ENCODE data around the gene TBPL1. TPM values are rescaled to one million over a fixed set of nuclear protein-coding genes. Genes with fewer than 3 reads are reported as not detected.

The TBPL1 gene
- total and polyA plus RNA-seq, 2 of the 8 experiments (the other 6 are each of a cell fraction or from before 2014, with no cell fraction given), result 32.5 to 67.0 TPM

DNA sequence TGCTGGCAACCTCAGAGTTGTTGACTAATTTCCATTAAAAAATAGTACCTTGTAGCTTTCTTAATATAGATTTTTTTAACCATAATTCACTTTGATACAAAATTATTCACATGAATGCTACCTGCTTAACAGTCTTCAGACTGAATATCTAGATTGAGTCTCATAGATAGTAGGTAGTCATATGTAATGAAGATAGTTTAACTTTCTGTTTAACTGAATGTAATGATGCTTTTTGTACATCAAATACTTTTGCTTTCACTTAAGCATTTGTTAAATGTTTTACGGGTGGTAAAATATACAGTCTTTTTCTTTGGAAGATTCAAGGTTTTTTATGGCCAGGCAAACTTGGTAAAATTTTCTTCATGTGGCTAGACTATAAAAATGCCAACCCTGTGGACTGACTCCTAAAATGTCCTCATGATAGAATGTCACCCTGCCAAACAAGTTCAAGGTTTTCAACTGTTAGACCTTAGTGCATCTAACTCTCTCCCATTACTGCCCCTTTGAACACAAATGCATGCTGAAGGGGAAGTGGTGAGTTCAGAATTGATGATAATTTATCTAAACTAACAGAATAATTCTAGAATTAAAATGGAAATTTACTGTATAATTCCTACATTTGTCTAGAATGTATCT lies 16.4 kb downstream of the TBPL1 start:
- H2AK5ac ChIP-seq (ENCODE audit: low read depth, low read length), result no peak overlapping the region
- H4K91ac ChIP-seq (replicated peaks; ENCODE audit: insufficient read length, low read length), result no peak overlapping the region
- CTCF ChIA-PET (ENCODE audit: partially characterized antibody), result interaction anchor here (0.6 to 7.1 kb wide), 6 partner anchors 11 to 127 kb away, joined by 4 to 50 read pairs (median 10); no protein-coding TSS in a partner anchor
- H3K36me3 ChIP-seq (ENCODE audit: control insufficient read depth in 2 of 4, insufficient read depth in 4 of 4, low read length in 3 of 4), result no peaks in the 10 kb centered on the region
- H3K4ac ChIP-seq (replicated peaks; ENCODE audit: insufficient read length, low read depth, low read length), result no peak overlapping the region
- 95% methylated on average over 1 of the region's 1 CpG; no CpG with 5 or more reads in 1 of the 2 experiments for WGBS, 2 experiments (ENCODE audit: extremely low coverage in 1 of 2, insufficient coverage in 1 of 2, insufficient read length in 1 of 2, insufficient replicate concordance in 2 of 2, low coverage in 1 of 2, low lambda C conversion rate in 2 of 2, missing lambda C conversion rate in 1 of 2)
- H3K9ac ChIP-seq (replicated peaks in 1 of 4; ENCODE audit: extremely low read depth in 1 of 4, low read depth in 3 of 4, low read length in 3 of 4), result no peak overlapping the region
- no peak overlapping the region for H2BK15ac ChIP-seq (ENCODE audit: low read length)
- FAIRE-seq (no peak), DNase-seq (ENCODE audit: low read depth in 1 of 2, low spot score in 2 of 2) (no peak)
- H3K23me2 ChIP-seq (ENCODE audit: low read depth, low read length), result no peaks in the 10 kb centered on the region
- peaks cover 0 to 3% (median 1%) of the 10 kb centered on the region in 4 experiments; a peak in 3 of 7 replicates for H3K4me1 ChIP-seq (replicated peaks in 1 of 4; ENCODE audit: control insufficient read depth in 3 of 4, insufficient read depth in 4 of 4, low read length in 3 of 4)
- no peaks in the 10 kb centered on the region for H3K27me3 ChIP-seq (replicated peaks in 1 of 4; ENCODE audit: control insufficient read depth in 3 of 4, extremely low read depth in 1 of 4, insufficient read depth in 3 of 4, low read length in 3 of 4)
- no peak overlapping the region for H3K56ac ChIP-seq (replicated peaks; ENCODE audit: insufficient read length, low read depth, low read length)
- H4K20me1 ChIP-seq (replicated peaks in 1 of 2; ENCODE audit: control insufficient read depth in 1 of 2, insufficient read depth in 2 of 2, low read length in 2 of 2), result peaks cover 0 to 4% of the 10 kb centered on the region in 2 experiments
- no peak overlapping the region for H4K5ac ChIP-seq (ENCODE audit: insufficient read length, low read depth, low read length)
- H2BK5ac ChIP-seq (ENCODE audit: low read depth, low read length), result no peak overlapping the region
- no peaks in the 10 kb centered on the region for H3K9me3 ChIP-seq (ENCODE audit: insufficient read depth in 2 of 2, low read depth in 1 of 2, low read length in 1 of 2)
- H2BK12ac ChIP-seq (ENCODE audit: low read depth, low read length), result no peak overlapping the region
- POLR2A ChIA-PET (ENCODE audit: partially characterized antibody), result no interaction called here
- H2AFZ ChIP-seq (ENCODE audit: low read length), result no peak overlapping the region
- H3K4me2 ChIP-seq (ENCODE audit: insufficient read depth in 1 of 2, low read depth in 2 of 2, low read length in 2 of 2), result no peak overlapping the region
- H3K79me2 ChIP-seq (ENCODE audit: control insufficient read depth in 1 of 2, insufficient read depth in 2 of 2, low read length in 2 of 2), result peaks cover 0 to 80% of the 10 kb centered on the region in 2 experiments; a peak in 3 of 4 replicates
- no peak overlapping the region for H4K8ac ChIP-seq (ENCODE audit: extremely low read depth, insufficient read depth, low read length)
- H3K23ac ChIP-seq (ENCODE audit: insufficient read length), result no peak overlapping the region
- H3K14ac ChIP-seq (ENCODE audit: insufficient read length), result no peak overlapping the region
- no peak overlapping the region for H2BK20ac ChIP-seq (ENCODE audit: low read length)
- H2BK120ac ChIP-seq (replicated peaks; ENCODE audit: low read depth, low read length), result no peak overlapping the region
- H3K4me3 ChIP-seq (ENCODE audit: extremely low read depth in 1 of 4, insufficient read depth in 2 of 4, low read depth in 3 of 4, low read length in 4 of 4), result no peak overlapping the region
- H3K79me1 ChIP-seq (ENCODE audit: low read depth, low read length), result peaks cover 2% of the 10 kb centered on the region; the same call in 1 of the 2 replicates
- no peak overlapping the region for H3K27ac ChIP-seq (ENCODE audit: low read depth, low read length)
- H3K18ac ChIP-seq (ENCODE audit: extremely low read depth, low read length), result no peak overlapping the region
- TF ChIP-seq PHF8 (conservative IDR thresholded peaks at IDR 0.05; ENCODE audit: low read depth, low read length) (no peak), RXRA (IDR thresholded peaks at IDR 0.05; ENCODE audit: insufficient read depth, low read depth, low read length) (no peak), EGR1 (IDR thresholded peaks at IDR 0.05; ENCODE audit: borderline replicate concordance, low read depth, low read length) (no peak), KDM5A (IDR thresholded peaks at IDR 0.05; ENCODE audit: low read length) (no peak), EP300 (IDR thresholded peaks at IDR 0.05; ENCODE audit: borderline replicate concordance in 1 of 2, low read depth in 2 of 2, low read length in 2 of 2) (no peak)
- TF ChIP-seq, protein P1, sequence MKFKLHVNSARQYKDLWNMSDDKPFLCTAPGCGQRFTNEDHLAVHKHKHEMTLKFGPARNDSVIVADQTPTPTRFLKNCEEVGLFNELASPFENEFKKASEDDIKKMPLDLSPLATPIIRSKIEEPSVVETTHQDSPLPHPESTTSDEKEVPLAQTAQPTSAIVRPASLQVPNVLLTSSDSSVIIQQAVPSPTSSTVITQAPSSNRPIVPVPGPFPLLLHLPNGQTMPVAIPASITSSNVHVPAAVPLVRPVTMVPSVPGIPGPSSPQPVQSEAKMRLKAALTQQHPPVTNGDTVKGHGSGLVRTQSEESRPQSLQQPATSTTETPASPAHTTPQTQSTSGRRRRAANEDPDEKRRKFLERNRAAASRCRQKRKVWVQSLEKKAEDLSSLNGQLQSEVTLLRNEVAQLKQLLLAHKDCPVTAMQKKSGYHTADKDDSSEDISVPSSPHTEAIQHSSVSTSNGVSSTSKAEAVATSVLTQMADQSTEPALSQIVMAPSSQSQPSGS (IDR thresholded peaks at IDR 0.05; ENCODE audit: low read length), result no peak
- TF ChIP-seq, protein P2, sequence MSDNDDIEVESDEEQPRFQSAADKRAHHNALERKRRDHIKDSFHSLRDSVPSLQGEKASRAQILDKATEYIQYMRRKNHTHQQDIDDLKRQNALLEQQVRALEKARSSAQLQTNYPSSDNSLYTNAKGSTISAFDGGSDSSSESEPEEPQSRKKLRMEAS (IDR thresholded peaks at IDR 0.05), result no peak
- TF ChIP-seq, protein P3, sequence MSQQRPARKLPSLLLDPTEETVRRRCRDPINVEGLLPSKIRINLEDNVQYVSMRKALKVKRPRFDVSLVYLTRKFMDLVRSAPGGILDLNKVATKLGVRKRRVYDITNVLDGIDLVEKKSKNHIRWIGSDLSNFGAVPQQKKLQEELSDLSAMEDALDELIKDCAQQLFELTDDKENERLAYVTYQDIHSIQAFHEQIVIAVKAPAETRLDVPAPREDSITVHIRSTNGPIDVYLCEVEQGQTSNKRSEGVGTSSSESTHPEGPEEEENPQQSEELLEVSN (IDR thresholded peaks at IDR 0.05), result no peak
